Activated CD4-positive, alpha-beta T cell treated with anti-CD3 and anti-CD28 coated beads, Interleukin-2, amount 10 ng/mL, durations not matched to agents 24 days and 14 days (primary cell): ENCODE measurements around the gene ARSG. TPM values are rescaled to one million over a fixed set of nuclear protein-coding genes. Genes with fewer than 3 reads are reported as not detected.

Experiments used
- DNase-seq: peaks from one replicate; pipeline ENCODE4 v3.0.0; 2022
- H3K27ac Mint-ChIP-seq: one replicate; pipeline ENCODE4 v1.8.0; 2022; ENCODE audit warnings: mild to moderate bottlenecking, mixed read lengths
- H3K27me3 Mint-ChIP-seq: one replicate; pipeline ENCODE4 v1.8.0; 2022; ENCODE audit warnings: mixed read lengths
- H3K36me3 Mint-ChIP-seq: one replicate; pipeline ENCODE4 v1.8.0; 2022; ENCODE audit warnings: low read depth, mild to moderate bottlenecking, mixed read lengths
- H3K4me1 Mint-ChIP-seq: one replicate; pipeline ENCODE4 v1.8.0; 2021; ENCODE audit warnings: mixed read lengths
- H3K4me3 Mint-ChIP-seq: one replicate; pipeline ENCODE4 v1.8.0; 2022; ENCODE audit warnings: mild to moderate bottlenecking, moderate library complexity, mixed read lengths
- H3K9me3 Mint-ChIP-seq: one replicate; pipeline ENCODE4 v1.8.0; 2021; ENCODE audit warnings: mixed read lengths
- intact Hi-C: fragments of 100-400 bp; cut with micrococcal nuclease; formaldehyde crosslinking; loops from one replicate; pipeline ENCODE4 v1.15.1; 2023
- total RNA-seq: library from RNA; stranded (reverse); gene quantifications from 2 replicates; pipeline ENCODE4 v1.2.3, GENCODE V29; 2022

ARSG gene
- total RNA-seq, 1 donor from 2014 or later: 5.6 TPM

- Mint-ChIP-seq H3K27ac (no peak overlapping the region), H3K9me3 (no peaks in the 10 kb centered on the region), H3K36me3 (peaks cover 21% of the 10 kb centered on the region), H3K4me1 (peaks cover 46% of the 10 kb centered on the region), H3K4me3 (no peak overlapping the region), H3K27me3 (no peaks in the 10 kb centered on the region)
- no peak for DNase-seq
- intact Hi-C loops: loop anchor here (5.0 kb wide), 1 partner anchor 33 kb away; no protein-coding TSS in a partner anchor
These were observed 144.1 kb downstream of the ARSG start for GRCh38 chr17:68435361-68435760.

- intact Hi-C loops: loop anchor here (1.0 to 5.0 kb wide), 8 partner anchors 27 to 263 kb away; no protein-coding TSS in a partner anchor
- Mint-ChIP-seq H3K4me3 (peak overlapping the region; percentile 33), H3K4me1 (peaks cover 53% of the 10 kb centered on the region)
These were observed 144.9 kb downstream of the ARSG start for GRCh38 chr17:68435876-68436842.

GRCh38 chr17:68437979-68438822 is 146.9 kb downstream of the ARSG start:
- peak overlapping the region; percentile 89 for H3K27ac Mint-ChIP-seq
- peaks cover 56% of the 10 kb centered on the region for H3K4me1 Mint-ChIP-seq
- peak overlapping the region; percentile 72 for H3K4me3 Mint-ChIP-seq
- H3K9me3 Mint-ChIP-seq: no peaks in the 10 kb centered on the region
- peak; percentile 88 for DNase-seq
- intact Hi-C loops: loop anchor here (2.0 to 5.0 kb wide), 3 partner anchors 36 to 265 kb away; no protein-coding TSS in a partner anchor
- H3K27me3 Mint-ChIP-seq: no peaks in the 10 kb centered on the region
- peaks cover 15% of the 10 kb centered on the region for H3K36me3 Mint-ChIP-seq

More at GRCh38 chr17:68435876-68436842, 144.9 kb downstream of the ARSG start:
- DNase-seq: peak; percentile 95
- Mint-ChIP-seq H3K9me3 (no peaks in the 10 kb centered on the region), H3K36me3 (peaks cover 23% of the 10 kb centered on the region), H3K27ac (peak overlapping the region; percentile 89), H3K27me3 (no peaks in the 10 kb centered on the region)

GRCh38 chr17:68439656-68440290 is 148.5 kb downstream of the ARSG start:
- no peak overlapping the region for H3K4me3 Mint-ChIP-seq
- peaks cover 13% of the 10 kb centered on the region for H3K36me3 Mint-ChIP-seq
- no peak for DNase-seq
- intact Hi-C loops: loop anchor here (5.0 kb wide), 1 partner anchor 37 kb away; no protein-coding TSS in a partner anchor
- H3K27me3 Mint-ChIP-seq: no peaks in the 10 kb centered on the region
- H3K4me1 Mint-ChIP-seq: peaks cover 53% of the 10 kb centered on the region
- H3K9me3 Mint-ChIP-seq: no peaks in the 10 kb centered on the region
- no peak overlapping the region for H3K27ac Mint-ChIP-seq

GRCh38 chr17:68440526-68440925 is 149.2 kb downstream of the ARSG start:
- Mint-ChIP-seq H3K27ac (peak overlapping the region; percentile 57), H3K9me3 (no peaks in the 10 kb centered on the region), H3K4me3 (no peak overlapping the region), H3K4me1 (peaks cover 53% of the 10 kb centered on the region), H3K27me3 (no peaks in the 10 kb centered on the region), H3K36me3 (peaks cover 13% of the 10 kb centered on the region)
- intact Hi-C loops: no loop called here
- no peak for DNase-seq

GRCh38 chr17:68441070-68441770 is 149.9 kb downstream of the ARSG start:
- Mint-ChIP-seq H3K4me1 (peaks cover 47% of the 10 kb centered on the region), H3K4me3 (no peak overlapping the region), H3K27me3 (no peaks in the 10 kb centered on the region), H3K36me3 (peaks cover 10% of the 10 kb centered on the region), H3K27ac (peak overlapping the region; percentile 57), H3K9me3 (no peaks in the 10 kb centered on the region)
- intact Hi-C loops: no loop called here
- no peak for DNase-seq

GRCh38 chr17:68443972-68444464 is 152.7 kb downstream of the ARSG start:
- DNase-seq: no peak
- Mint-ChIP-seq H3K4me3 (no peak overlapping the region), H3K27ac (no peak overlapping the region), H3K36me3 (peaks cover 19% of the 10 kb centered on the region), H3K9me3 (no peaks in the 10 kb centered on the region), H3K4me1 (peaks cover 27% of the 10 kb centered on the region), H3K27me3 (no peaks in the 10 kb centered on the region)
- intact Hi-C loops: no loop called here

- Mint-ChIP-seq H3K4me1 (peaks cover 17% of the 10 kb centered on the region), H3K4me3 (no peak overlapping the region), H3K36me3 (peaks cover 28% of the 10 kb centered on the region), H3K9me3 (no peaks in the 10 kb centered on the region), H3K27me3 (no peaks in the 10 kb centered on the region), H3K27ac (no peak overlapping the region)
- intact Hi-C loops: no loop called here
- no peak for DNase-seq
These were observed 154.4 kb downstream of the ARSG start for GRCh38 chr17:68445671-68446070.

- DNase-seq: no peak
- no peaks in the 10 kb centered on the region for H3K27me3 Mint-ChIP-seq
- H3K9me3 Mint-ChIP-seq: no peaks in the 10 kb centered on the region
- H3K36me3 Mint-ChIP-seq: peaks cover 25% of the 10 kb centered on the region
- no peak overlapping the region for H3K4me3 Mint-ChIP-seq
- H3K4me1 Mint-ChIP-seq: peaks cover 8% of the 10 kb centered on the region
- intact Hi-C loops: no loop called here
- no peak overlapping the region for H3K27ac Mint-ChIP-seq
These were observed 155.3 kb downstream of the ARSG start for GRCh38 chr17:68446626-68447041.

- H3K4me3 Mint-ChIP-seq: no peak overlapping the region
- H3K27ac Mint-ChIP-seq: no peak overlapping the region
- H3K36me3 Mint-ChIP-seq: peaks cover 26% of the 10 kb centered on the region
- H3K4me1 Mint-ChIP-seq: peaks cover 12% of the 10 kb centered on the region
- no peaks in the 10 kb centered on the region for H3K9me3 Mint-ChIP-seq
- intact Hi-C loops: no loop called here
- DNase-seq: no peak
- no peaks in the 10 kb centered on the region for H3K27me3 Mint-ChIP-seq
These were observed 157.9 kb downstream of the ARSG start for GRCh38 chr17:68449021-68449739.

- no peak overlapping the region for H3K4me3 Mint-ChIP-seq
- peaks cover 26% of the 10 kb centered on the region for H3K36me3 Mint-ChIP-seq
These were observed 159.1 kb downstream of the ARSG start for GRCh38 chr17:68450391-68450790.

GRCh38 chr17:68450801-68451200 is 159.5 kb downstream of the ARSG start:
- Mint-ChIP-seq H3K36me3 (peaks cover 26% of the 10 kb centered on the region), H3K4me1 (peaks cover 17% of the 10 kb centered on the region), H3K27ac (no peak overlapping the region), H3K9me3 (no peaks in the 10 kb centered on the region), H3K4me3 (no peak overlapping the region), H3K27me3 (no peaks in the 10 kb centered on the region)
- intact Hi-C loops: no loop called here
- DNase-seq: no peak

More at GRCh38 chr17:68450391-68450790, 159.1 kb downstream of the ARSG start:
- intact Hi-C loops: no loop called here
- no peaks in the 10 kb centered on the region for H3K27me3 Mint-ChIP-seq
- no peaks in the 10 kb centered on the region for H3K9me3 Mint-ChIP-seq
- DNase-seq: no peak
- H3K4me1 Mint-ChIP-seq: peaks cover 15% of the 10 kb centered on the region
- H3K27ac Mint-ChIP-seq: no peak overlapping the region
